Measurements from ENCODE around the gene EDIL3. TPM values are rescaled to one million over a fixed set of nuclear protein-coding genes. Genes with fewer than 3 reads are reported as not detected.

The EDIL3 gene
- total RNA-seq, 4 donors from 2014 or later = 9.6 to 16.0 (median 11.1) TPM

GRCh38 chr5:83924171-83924570 is 460.5 kb downstream of the EDIL3 start:
- no peak for TF ChIP-seq CTCF (IDR thresholded peaks at IDR 0.05; ENCODE audit: low read depth)

- TF ChIP-seq CTCF (IDR thresholded peaks at IDR 0.05; ENCODE audit: low read depth) = no peak
These were observed 462.0 kb downstream of the EDIL3 start for GRCh38 chr5:83922699-83923098.

- no peak for TF ChIP-seq CTCF (IDR thresholded peaks at IDR 0.05; ENCODE audit: low read depth)
These were observed 462.9 kb downstream of the EDIL3 start for GRCh38 chr5:83921666-83922193.

GRCh38 chr5:83919071-83920041 is 465.3 kb downstream of the EDIL3 start:
- TF ChIP-seq CTCF (IDR thresholded peaks at IDR 0.05; ENCODE audit: low read depth) = no peak

- TF ChIP-seq CTCF (IDR thresholded peaks at IDR 0.05; ENCODE audit: low read depth) = no peak
These were observed 467.3 kb downstream of the EDIL3 start for GRCh38 chr5:83917261-83917908.

GRCh38 chr5:83914662-83915418 is 469.8 kb downstream of the EDIL3 start:
- no peak for TF ChIP-seq CTCF (IDR thresholded peaks at IDR 0.05; ENCODE audit: low read depth)

Measured in subcutaneous adipose tissue (tissue), 4 donors.